SKM-1 treated with dmso at 0.1 percent for 144 hours (cell line): ENCODE measurements around the gene TGFBR3.
A peak's percentile ranks its signal among the peaks of the same experiment; 100 is the strongest.
"Not testable (repeated sequence)": the region's sequence is repeated elsewhere in the genome, so short reads cannot be mapped to it uniquely, and the experiment has no call there.

Experiments used
- DNase-seq: peaks from one replicate; lab custom pipeline; 2025; ENCODE audit not compliant: unreplicated experiment; lab: John Stamatoyannopoulos, UW

Gene TGFBR3

DNA sequence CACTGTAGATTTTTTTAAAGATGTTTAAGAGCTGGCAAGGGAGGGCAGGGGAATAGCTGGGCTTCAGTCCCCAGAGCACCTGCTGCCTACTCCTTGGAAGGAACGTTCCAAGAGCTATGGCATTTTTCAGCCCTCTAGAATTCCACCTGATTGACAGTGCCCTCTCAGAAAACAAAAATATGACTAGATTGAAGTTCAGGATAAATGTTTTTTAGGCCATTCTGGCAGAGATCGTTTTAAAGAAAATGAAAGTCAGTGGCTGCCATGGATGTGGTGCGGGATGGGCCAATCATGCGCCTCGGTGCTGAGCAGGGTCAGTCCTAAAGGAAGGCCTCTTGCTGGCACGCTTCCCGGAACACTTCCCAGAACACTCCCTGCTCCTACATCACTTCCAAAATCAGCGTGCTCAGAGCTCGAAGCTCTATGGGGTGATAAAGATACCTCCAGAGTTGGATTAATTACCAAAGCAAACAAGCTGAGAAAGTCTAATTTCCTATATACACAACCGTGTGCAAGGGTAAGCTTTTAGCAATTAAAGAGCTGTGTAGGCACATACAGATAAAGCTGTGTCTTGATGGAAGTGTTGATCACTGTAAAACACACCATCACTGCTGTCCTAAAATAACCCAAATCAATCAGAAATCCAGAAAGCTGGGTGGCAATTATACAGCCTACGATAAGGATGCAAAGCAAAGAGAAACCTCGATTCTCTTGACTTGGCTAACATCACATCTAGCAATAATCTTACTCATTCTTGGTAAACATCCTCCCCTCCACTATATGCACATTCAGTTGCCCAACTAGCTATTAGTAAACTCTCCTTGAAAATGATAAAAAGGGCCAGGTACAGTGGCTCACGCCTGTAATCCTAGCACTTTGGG, 34.6 kb downstream of the TGFBR3 start:
- DNase-seq, result no peak

DNA sequence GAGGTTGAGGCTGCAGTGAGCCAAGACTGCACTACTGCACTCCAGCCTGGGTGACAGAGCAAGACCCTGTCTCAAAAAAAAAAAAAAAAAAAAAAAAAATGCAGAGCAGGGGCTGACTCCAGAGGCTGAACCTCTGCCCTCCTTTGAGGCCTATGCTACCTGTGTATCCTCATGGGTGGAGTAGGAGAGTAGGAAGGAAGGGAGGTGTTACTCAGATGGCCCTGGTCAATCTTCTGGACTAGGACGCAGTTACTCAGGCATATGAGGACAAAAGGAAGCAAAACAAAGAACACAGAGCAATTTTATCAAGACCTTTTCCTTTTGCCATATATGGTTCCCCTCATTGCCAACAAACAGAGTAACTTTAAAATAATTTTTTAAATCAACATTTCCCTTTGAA, 35.2 kb downstream of the TGFBR3 start:
- no peak for DNase-seq

DNA sequence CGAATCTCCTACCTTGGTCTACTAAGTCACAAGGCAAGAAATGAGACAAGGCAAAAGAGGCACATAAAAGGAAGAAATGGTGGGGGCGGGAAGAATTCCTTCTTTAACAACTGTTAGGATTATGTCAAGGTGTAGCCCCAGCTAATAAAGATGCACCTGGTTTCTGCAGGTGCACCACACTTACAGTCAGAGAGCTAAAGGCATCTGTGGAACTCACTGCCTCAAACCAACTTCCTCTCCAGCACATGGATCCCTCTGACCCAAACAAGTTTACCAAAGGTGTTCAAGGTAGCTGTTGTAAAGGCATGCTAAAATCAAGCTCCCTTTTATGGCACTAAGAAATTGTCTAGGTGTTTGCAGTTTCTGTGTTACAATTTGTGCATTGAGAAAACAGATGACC, 38.1 kb downstream of the TGFBR3 start:
- DNase-seq, result no peak

DNA sequence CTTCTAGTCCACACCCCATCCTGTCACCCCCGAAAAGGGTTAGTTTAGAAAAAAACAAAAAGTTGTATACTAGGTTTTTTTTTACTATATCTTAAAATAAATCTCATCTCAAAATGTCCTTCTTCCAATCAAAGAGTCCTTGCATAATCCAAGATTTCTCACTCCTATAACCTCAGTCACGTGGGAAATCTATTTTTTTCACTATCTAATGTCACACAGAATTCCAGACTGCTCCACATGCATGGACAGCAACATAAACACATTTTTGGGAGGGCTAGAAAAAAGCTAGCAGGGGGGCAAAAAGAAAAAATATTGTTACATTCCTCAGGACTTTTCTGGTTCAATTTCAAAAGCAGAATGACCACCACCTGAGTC, 39.3 kb downstream of the TGFBR3 start:
- no peak for DNase-seq

DNA sequence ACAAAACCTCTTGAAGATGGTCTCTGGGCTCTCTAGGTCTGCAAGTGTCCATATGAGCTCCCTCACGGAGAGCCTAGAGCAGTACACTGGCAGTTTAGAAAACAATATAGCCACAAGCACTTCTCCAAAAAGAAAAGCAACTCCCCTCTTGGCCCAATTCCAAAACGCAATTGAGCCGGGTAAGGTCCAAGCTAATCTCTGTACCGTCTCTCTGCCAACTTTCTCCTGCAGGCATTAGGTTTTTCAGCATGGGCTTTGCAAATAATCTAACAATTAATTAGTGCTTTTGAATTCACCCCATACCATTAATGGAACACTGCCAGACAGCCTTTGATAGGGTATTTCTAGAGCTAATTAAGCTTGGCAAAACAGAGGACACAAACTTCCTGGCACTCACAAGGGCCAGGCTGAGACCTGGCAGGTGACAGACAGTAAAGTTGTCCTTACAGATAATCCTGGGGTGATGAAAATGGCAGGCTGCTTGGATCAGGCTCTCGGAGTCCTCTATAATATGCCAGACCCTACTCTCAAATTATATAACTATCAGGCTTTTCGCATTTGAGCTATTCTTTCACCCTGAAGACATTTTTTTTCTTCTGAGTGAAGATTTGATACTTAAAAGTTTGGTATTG, 39.8 kb downstream of the TGFBR3 start:
- DNase-seq, result peak; percentile 28

DNA sequence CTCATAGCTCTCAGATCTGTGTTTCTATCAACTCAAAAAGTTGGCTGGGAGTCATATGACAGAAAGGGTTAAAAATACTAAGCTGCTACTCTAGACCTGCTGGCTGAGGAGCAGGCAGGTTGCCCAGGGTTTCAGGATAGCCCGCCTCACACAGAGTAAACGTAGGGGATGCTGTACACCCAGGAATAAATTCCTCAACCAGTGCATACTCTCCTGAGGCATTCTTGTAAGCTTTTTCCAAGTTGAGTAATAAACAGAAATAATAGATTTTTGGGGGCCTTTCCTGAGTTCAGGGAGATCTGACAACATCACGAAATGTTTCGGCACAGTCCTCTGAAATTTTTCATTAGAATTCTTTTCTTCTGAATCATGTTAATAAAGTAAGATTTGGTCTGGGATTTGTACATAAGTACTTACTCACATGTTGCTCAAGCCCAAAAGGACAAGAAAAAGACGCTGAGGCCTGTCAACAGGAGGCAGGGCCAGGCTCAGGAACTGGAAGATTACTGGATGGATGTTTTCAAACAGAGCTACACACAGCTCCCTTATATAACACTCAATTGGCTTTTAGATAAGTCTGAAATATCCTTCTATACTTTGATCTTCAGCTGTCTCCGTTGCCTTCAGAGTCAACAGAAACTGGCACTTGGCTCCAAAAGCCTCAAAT, 41.0 kb downstream of the TGFBR3 start:
- no peak for DNase-seq

DNA sequence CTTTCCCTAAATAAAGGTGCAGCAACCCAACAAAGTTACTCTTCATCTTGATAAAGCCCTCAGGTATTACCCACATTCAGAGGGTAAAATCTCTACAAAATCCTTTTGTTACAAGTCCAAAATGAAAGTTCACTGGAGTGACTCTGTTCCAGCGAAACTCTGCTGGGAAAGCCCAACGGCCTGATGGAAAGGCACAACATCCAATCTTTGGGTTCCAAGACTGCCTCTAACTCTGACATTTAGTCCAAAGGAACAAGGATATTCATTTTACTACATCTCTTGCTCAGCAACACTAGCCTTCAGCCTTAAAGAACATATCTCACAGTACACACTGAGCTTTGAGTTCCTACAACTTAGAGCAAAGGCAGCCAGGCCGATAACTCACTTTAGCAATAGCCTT, 42.1 kb downstream of the TGFBR3 start:
- DNase-seq, result no peak

DNA sequence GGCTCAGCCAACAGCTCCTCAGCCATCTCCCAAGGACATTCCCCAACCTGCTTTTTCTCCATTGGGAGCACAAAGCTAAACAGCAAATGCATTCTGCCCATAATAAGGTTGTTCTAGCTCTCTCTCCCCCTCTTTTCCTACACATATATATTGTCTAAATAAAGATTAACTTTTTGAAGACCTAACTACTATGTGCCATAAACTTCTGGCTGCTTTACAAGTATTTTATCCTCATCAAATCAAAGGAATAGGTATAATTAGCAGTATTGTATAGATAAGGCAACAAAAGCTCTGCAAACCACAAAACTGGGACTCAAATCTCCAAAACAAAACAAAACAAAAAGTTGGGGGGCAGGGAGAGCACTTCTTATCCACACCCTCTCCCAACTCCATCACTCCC, 43.4 kb downstream of the TGFBR3 start:
- no peak for DNase-seq

DNA sequence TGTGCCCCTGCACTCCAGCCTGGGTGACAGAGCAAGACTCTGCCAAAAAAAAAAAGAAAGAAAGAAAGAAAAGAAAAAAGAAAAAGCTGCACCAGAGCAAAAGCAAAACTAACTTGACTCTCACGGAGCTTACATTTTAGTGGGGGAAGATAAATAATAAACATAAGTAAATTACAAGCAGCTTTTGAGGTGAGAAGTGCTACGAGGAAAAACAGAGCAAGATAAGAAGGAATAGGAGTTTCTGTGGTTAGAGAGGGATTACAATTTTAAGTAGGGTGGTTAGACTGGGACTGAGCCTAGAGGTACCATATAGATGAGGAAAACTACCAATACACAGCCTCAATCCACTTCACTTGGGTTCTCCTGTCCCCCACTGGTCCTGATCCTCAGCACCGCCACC, 43.9 kb downstream of the TGFBR3 start:
- DNase-seq, result no peak

DNA sequence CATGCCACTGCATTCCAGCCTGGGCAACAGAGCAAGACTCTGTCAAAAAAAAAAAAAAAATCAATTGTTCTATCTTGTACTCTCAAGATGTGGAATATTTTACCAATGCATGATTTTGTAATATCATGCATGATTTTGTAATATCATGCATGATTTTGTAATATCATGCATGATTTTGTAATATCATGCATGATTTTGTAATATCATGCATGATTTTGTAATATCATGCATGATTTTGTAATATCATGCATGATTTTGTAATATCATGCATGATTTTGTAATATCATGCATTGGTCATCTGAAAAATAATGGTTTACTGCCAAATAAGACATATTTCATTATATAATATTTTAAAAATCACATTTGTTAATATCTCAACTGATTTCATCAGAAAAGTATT, 45.7 kb downstream of the TGFBR3 start:
- DNase-seq, result not testable (repeated sequence)

DNA sequence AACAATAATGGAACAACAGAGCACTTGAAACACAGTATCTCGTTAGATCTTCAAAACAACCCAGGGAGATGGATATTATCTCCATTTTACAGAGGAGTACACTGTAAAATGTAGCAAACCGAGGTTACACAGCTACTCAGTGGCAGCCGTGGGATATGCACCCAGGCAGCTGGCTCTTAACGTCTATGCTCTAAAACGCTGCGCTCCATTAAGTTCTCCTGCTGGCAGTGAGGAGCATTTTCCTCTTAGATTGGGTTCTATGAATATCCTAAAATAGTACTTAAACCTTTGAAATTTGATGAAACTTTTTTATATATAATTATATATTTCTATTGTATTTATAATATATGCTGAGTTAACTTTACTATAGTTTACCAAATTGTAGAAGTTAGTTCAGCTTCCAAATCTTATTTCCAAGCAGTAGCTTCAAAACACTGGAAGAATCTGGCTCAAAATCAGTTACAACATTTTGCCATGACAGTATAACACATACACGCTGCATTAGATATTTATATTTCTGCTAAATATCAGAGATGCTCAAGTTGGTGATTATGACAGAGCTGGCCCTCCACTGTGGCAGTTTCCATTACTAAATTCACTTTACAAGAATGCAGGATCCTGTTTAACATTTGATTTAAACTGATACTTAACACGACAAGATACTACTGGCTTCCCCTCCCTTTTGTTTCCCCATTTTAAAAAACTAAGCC, 49.5 kb downstream of the TGFBR3 start:
- no peak for DNase-seq

DNA sequence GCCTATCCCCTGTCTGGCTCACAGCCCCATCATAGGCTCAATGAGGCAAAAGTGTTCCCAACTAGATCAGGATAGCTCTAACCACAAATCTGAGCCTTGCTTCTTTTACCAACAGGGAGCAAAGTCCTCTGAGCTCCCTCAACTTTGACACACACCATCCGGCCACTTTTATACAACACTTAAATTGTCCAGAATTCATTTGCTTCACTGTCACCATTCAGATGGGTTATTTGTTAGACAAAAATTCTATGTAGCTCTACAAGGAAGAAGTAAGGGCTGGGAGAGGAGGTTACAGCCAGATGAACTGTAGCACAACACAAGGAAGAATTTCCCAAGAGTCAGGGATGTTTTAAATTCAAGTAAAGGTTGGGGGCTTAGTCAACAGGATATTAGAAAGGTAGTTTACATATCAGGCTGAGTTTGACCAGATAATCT, 50.8 kb downstream of the TGFBR3 start:
- no peak for DNase-seq

DNA sequence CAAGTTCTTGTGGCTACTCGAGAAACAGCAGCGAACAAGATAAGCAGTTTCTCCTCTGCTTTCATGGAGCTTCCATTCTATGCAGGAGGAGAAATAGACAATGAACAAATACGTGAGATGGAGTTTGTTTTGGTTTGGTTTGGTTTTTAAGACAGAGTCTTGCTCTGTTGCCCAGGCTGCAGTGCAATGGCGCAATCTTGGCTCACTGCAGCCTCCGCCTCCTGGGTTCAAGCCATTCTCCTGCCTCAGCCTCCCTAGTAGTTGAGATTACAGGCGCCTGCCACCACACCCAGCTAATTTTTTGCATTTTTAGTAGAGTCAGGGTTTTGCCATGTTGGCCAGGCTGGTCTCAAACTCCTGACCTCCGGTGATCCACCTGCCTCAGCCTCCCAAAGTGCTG, 51.4 kb downstream of the TGFBR3 start:
- DNase-seq, result not testable (repeated sequence)

DNA sequence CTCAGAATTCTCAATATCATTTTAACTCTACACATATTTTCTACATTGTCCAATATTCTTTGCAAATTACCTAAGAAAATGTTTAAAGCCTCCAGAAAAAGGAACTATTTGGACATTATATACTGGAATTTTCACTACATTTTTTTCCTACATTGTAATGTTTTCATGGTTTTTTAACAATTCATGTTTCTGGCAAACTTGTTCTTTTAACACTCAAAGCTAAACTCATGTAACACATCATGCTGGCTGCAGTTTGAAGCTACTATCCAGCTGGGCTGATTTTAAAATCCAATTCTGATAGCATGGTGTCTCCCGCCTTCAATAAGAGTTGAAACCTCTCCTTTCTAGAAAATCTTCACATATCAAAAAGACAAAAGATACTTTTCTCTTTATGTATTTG, 52.0 kb downstream of the TGFBR3 start:
- DNase-seq, result no peak

DNA sequence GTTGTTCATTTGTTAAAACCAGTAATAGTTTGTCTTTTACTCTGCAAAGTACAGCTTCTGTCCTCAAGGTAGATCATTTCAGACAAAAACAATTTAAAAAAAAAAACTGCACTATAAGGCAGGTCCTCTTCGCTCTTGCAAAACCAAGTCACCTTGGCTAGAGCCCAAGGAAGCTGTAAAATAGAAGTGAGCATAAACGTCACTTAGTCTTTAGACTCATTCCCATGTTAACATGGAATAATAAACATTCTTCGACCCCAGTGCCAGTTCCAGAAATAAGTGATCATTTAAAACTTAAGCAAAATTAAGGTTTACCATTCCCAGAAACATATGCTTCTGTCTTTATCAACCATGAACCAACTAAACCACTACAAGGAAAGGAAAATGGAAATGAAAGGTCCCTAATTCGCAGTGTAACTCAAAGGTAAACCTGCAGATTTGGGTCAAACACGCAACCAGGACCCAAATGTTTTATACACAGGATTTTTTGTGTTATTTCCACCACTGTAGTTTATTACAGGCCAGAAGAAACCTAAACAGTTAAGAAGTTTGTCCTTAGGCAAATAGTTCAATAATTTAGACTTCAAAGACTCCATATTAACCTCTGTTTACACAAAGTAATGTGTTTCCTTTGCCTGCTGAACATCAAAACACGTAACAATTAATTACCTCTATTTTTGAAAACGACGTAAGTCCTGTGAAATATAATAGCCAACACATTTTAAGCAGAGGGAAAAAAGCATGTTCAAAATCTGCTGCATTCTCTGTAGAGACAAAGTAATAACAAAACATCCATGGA, 54.6 kb downstream of the TGFBR3 start:
- peak; percentile 2 for DNase-seq

DNA sequence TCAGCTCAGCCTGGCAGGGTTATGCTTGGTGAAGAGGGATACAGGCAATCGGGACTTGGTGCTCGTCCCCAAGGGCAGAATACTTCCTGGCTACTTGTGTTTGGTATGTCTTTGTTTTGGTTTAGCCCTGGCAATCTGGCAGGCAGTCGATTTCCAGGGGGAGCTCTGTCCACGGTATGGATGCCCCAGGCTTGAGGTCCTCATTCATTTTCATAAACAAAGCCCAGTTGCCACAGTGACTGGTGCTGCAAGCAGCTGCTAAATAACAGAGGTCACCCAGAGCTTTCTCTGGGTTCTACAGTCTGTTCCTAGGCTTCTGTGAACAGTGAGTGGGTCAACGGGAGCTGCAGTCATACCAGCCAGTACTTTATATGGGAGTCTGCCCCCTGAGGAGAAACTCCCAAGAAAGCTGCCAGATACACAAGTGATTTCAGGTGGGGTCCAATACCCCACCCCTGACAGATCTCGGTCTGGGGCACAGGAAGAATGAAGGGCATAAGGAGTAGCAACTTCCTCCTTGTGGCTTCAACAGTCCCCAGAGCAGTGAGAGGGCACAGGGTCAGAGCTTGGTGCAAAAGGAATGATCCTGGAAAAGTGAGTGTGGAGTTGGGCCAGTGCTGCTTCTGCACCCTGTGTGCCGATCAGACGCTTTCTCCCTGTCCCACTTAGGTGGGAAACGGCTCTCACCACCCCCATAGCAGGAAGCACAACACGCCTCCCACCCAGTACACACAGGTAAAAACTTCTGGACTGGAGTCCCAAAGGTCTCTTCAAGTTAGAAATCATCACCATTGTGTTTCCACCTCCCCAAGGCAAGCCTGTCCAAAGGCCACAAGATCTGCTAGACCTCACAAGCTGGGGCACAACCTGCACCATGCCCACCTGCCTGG, 55.5 kb downstream of the TGFBR3 start:
- peak; percentile 30 for DNase-seq

DNA sequence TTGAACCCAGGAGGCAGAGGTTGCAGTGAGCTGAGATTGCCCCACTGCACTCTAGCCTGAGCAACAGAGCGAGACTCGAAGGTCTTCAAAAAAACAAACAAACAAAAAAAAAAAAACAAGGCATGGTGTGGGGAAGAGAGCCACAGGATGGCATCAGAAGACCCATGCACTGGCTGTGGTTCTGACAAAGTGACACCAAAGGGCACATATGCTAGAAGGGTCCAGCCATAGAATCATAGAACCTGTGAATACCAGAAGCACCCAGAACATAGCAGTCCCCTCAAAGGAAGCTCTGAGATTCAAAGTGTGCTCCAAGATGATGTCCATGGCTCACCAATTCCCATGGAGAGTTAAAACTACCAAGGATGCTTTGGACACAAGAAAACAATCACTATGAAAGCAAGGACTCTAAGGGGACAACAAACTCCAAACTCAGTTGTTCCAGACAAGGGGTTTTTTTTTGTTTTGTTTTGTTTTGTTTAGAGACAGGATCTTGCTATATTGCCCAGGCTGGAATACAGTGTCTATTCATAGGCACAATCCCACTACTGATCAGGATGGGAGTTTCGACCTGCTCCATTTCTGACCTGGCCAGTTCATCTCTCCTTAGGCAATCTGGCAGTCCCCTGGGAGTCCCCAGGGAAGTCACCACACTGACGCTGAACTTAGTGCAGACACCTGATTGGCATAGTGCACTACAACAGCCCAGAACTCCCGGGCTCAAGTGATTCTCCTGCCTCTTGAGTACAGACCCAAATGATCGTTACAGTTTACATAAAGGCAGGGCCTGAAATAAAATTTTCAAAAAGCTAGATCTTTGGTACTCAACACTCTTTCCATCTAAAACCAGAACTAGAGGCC, 56.4 kb downstream of the TGFBR3 start:
- DNase-seq, result no peak

DNA sequence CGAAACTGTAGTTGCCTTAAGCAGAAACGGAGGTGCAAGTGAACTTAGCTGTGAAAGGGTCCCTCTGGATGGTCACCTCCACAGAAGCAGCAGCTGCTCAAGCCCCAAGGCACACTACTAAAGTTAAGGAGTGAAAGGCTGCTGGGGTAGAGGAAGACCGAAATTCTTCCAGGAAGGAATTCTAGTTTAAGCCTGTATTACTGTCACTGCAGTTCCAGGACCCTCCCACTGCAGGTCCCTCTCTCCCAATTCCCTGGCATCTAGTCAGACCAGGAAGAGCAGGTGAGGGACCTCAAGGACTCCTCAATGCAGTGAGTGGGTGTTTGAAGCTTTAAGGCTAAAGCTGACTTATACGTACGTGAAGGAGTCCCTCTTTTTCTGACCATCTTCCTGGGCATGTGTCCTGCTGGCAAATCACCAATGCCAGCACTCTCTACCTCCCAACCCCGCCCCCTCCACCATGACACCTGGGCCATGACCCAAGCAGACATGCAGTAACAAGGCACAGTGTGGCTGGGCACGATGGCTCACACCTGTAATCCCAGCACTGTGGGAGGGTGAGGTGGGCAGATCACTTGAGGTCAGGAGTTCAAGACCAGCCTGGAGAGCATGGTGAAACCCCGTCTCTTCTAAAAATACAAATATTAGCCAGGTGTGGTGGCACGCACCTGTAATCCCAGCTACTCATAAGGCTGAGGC, 57.2 kb downstream of the TGFBR3 start:
- no peak for DNase-seq
